ENCODE measurements around the gene TMC3. TPM values are rescaled to one million over a fixed set of nuclear protein-coding genes. Genes with fewer than 3 reads are reported as not detected.

Gene TMC3
- total and polyA plus RNA-seq, 2 donors from 2014 or later: not detected

DNA sequence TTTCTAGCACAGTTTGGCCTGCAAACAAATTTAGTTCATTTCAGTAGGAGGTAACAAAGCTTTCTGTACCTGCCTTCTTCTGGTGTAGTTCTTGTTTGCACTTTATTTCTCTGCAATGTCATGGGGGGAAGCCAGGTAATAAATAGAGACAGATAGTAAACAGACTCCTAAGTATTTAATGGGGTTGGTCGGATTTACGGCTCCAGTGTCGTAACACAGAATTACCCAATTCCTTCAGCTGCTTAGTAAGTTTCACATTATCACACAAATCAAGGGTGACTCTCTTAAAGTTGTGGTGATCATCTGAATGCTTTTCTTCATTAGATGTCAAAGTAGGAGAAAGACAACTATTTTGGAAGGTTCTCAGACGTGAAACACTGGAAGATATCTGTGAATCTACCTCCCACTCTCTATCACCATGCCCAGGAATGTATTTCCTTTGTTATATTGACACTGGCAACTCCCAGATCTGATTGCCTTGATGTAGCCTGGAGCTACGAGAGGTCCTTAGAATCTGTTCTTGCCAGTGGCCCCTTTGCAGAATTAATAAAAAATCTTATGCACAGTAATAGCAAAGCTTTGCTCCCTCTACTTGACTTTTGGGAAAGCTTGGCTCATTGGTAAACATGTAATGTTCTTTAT lies 25.0 kb upstream of the TMC3 start:
- TF ChIP-seq, protein P1, sequence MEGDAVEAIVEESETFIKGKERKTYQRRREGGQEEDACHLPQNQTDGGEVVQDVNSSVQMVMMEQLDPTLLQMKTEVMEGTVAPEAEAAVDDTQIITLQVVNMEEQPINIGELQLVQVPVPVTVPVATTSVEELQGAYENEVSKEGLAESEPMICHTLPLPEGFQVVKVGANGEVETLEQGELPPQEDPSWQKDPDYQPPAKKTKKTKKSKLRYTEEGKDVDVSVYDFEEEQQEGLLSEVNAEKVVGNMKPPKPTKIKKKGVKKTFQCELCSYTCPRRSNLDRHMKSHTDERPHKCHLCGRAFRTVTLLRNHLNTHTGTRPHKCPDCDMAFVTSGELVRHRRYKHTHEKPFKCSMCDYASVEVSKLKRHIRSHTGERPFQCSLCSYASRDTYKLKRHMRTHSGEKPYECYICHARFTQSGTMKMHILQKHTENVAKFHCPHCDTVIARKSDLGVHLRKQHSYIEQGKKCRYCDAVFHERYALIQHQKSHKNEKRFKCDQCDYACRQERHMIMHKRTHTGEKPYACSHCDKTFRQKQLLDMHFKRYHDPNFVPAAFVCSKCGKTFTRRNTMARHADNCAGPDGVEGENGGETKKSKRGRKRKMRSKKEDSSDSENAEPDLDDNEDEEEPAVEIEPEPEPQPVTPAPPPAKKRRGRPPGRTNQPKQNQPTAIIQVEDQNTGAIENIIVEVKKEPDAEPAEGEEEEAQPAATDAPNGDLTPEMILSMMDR (IDR thresholded peaks at IDR 0.05; ENCODE audit: borderline replicate concordance, extremely low read depth, insufficient read depth): no peak
- H3K9ac ChIP-seq (ENCODE audit: low read length in 3 of 3): no peak overlapping the region
- H3K4me1 ChIP-seq (ENCODE audit: control insufficient read depth in 2 of 3, insufficient read depth in 2 of 3, low read depth in 1 of 3, low read length in 3 of 3): no peaks in the 10 kb centered on the region
- no peaks in the 10 kb centered on the region for H3K27me3 ChIP-seq (ENCODE audit: control insufficient read depth, insufficient read depth, low read length)
- H3K27ac ChIP-seq (ENCODE audit: low read depth in 2 of 2, low read length in 2 of 2): no peak overlapping the region
- no peaks in the 10 kb centered on the region for H3K9me3 ChIP-seq (ENCODE audit: control insufficient read depth in 2 of 3, insufficient read depth in 1 of 3, low read length in 3 of 3)
- no peak overlapping the region for H3K4me3 ChIP-seq (ENCODE audit: low read length in 3 of 3)
- FAIRE-seq (no peak), DNase-seq (peak in 2 of 5 donors; percentile 52 to 55)
- no peaks in the 10 kb centered on the region for H3K36me3 ChIP-seq (ENCODE audit: control insufficient read depth in 2 of 3, insufficient read depth in 3 of 3, low read length in 3 of 3)
- intact Hi-C loops (cut with DNase I): no loop called here

- Histone ChIP-seq H3K4me3 (ENCODE audit: low read length in 3 of 3) (no peak overlapping the region), H3K9ac (ENCODE audit: low read length in 3 of 3) (no peak overlapping the region), H3K27me3 (ENCODE audit: control insufficient read depth, insufficient read depth, low read length) (no peaks in the 10 kb centered on the region), H3K36me3 (ENCODE audit: control insufficient read depth in 2 of 3, insufficient read depth in 3 of 3, low read length in 3 of 3) (no peaks in the 10 kb centered on the region), H3K27ac (ENCODE audit: low read depth in 2 of 2, low read length in 2 of 2) (no peak overlapping the region), H3K4me1 (ENCODE audit: control insufficient read depth in 2 of 3, insufficient read depth in 2 of 3, low read depth in 1 of 3, low read length in 3 of 3) (no peaks in the 10 kb centered on the region), H3K9me3 (ENCODE audit: control insufficient read depth in 2 of 3, insufficient read depth in 1 of 3, low read length in 3 of 3) (no peaks in the 10 kb centered on the region)
- TF ChIP-seq, protein P1 (IDR thresholded peaks at IDR 0.05; ENCODE audit: borderline replicate concordance, extremely low read depth, insufficient read depth): no peak
- no peak for FAIRE-seq
- intact Hi-C loops (cut with DNase I): no loop called here
- DNase-seq: no peak
Measured at GRCh38 chr15:81398456-81398855, 24.4 kb upstream of the TMC3 start.

DNA sequence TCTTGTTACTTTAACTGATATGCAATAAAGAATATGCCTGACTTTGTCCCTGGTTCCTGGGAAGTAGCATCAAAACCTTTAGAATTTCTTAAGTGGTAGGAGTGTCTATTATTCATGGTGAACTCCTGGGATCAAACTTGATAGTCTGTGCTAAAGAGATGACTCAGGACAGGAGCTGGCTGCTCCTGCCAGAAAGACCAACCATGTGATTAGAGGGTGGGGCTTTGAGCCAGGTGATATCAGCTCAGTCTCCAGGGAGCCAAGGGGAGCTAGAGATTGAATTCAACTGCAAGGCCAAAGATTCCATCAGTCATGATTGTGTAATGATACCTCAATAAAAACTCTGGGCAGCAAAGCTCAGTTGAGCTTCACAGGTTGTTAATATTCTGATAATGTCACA lies 20.6 kb upstream of the TMC3 start:
- intact Hi-C loops (cut with DNase I): no loop called here
- no peak for DNase-seq
- H3K4me3 ChIP-seq (ENCODE audit: low read length in 3 of 3): no peak overlapping the region

More for the DNA sequence above, 20.6 kb upstream of the TMC3 start:
- H3K9me3 ChIP-seq (ENCODE audit: control insufficient read depth in 2 of 3, insufficient read depth in 1 of 3, low read length in 3 of 3): no peaks in the 10 kb centered on the region
- no peaks in the 10 kb centered on the region for H3K4me1 ChIP-seq (ENCODE audit: control insufficient read depth in 2 of 3, insufficient read depth in 2 of 3, low read depth in 1 of 3, low read length in 3 of 3)
- no peak overlapping the region for H3K27ac ChIP-seq (ENCODE audit: low read depth in 2 of 2, low read length in 2 of 2)
- H3K9ac ChIP-seq (ENCODE audit: low read length in 3 of 3): no peak overlapping the region
- no peaks in the 10 kb centered on the region for H3K27me3 ChIP-seq (ENCODE audit: control insufficient read depth, insufficient read depth, low read length)
- H3K36me3 ChIP-seq (ENCODE audit: control insufficient read depth in 2 of 3, insufficient read depth in 3 of 3, low read length in 3 of 3): no peaks in the 10 kb centered on the region
- FAIRE-seq: no peak
- TF ChIP-seq, protein P1 (IDR thresholded peaks at IDR 0.05; ENCODE audit: borderline replicate concordance, extremely low read depth, insufficient read depth): no peak
